ENCODE results near the gene CCDC89.

DNA sequence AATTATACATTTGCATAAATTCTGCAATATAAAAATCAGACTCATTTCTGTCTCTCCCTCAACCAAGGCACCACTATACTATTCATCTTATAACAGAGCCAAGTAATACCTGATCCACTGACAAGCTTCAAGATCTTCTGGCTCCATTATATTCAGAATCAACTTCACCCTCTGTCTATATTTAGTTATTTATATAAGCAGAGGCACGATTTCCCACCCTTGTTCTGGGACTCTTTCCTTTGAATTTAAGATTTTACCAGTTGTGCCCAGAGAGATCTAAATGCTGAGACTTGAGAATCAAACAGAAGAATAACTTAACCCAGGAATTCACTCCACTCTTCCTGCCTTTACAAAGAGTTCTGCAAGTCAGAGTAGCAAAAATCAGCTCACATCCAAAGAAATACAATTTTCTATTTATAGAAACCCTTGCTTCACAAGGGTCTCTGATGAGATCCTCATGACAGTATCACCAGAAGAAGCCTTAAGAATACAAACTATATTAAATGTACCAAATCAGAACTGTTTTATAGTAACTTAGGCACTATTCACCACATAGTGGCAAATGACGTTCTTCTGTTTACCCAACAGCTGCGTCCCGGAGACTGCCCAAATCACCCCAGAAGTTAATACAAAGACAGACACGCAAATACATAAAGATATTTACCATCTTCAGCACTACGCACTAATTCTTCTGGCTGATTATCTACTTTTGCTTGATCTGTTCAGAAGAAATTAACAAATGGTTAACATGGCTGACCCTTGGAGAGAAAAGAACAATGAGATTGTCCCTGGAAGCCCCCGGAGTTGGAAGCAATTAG, 32.3 kb upstream of the CCDC89 start:
- TF ChIP-seq POLR2A (IDR thresholded peaks at IDR 0.05; ENCODE audit: low read length) (no peak), GATA1 (IDR thresholded peaks at IDR 0.05; ENCODE audit: low read depth, low read length) (no peak)

Measured in erythroblast (primary cell).